Measurements from ENCODE around the gene ZBTB12. TPM values are rescaled to one million over a fixed set of nuclear protein-coding genes. Genes with fewer than 3 reads are reported as not detected.
A peak's percentile ranks its signal among the peaks of the same experiment; 100 is the strongest.

Gene ZBTB12
- total RNA-seq, 1 donor from 2014 or later, result 3.5 TPM

DNA sequence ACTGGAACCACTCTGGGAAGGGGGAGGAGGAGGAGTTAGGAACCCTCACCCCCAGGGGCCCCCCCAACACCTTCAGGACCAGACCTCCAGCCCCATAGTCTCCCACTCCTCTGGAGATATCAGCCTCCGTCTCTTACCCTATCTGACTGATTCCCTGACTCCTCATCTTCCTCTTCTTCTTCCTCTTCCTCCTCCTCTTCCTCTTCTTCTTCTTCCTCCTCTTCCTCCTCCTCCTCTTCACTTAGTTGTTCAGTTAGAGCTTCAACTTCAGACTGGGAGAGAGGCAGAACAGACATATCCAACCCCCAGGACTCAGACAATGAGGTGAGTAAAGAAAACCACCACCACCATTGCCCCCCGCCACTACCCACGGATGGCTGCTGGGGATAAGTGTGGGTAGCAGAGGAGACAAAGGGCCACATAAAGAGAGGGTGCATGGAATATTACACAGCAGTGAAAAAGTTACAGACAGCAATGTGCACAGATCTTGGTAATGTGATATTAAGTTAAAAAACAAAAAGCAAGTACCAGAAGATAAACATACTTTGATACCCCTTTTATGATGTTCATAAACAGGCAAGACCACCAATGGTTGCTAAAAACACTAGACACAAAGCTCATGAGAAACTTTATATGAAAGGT lies 12.4 kb downstream of the ZBTB12 start:
- Histone ChIP-seq H3K27ac (replicated peaks) (no peak overlapping the region), H3K27me3 (ENCODE audit: low read depth) (no peaks in the 10 kb centered on the region), H3K36me3 (peaks cover 96% of the 10 kb centered on the region), H3K4me3 (no peak overlapping the region), H3K4me1 (no peaks in the 10 kb centered on the region), H3K9me3 (replicated peaks) (no peaks in the 10 kb centered on the region)
- TF ChIP-seq, protein P1, sequence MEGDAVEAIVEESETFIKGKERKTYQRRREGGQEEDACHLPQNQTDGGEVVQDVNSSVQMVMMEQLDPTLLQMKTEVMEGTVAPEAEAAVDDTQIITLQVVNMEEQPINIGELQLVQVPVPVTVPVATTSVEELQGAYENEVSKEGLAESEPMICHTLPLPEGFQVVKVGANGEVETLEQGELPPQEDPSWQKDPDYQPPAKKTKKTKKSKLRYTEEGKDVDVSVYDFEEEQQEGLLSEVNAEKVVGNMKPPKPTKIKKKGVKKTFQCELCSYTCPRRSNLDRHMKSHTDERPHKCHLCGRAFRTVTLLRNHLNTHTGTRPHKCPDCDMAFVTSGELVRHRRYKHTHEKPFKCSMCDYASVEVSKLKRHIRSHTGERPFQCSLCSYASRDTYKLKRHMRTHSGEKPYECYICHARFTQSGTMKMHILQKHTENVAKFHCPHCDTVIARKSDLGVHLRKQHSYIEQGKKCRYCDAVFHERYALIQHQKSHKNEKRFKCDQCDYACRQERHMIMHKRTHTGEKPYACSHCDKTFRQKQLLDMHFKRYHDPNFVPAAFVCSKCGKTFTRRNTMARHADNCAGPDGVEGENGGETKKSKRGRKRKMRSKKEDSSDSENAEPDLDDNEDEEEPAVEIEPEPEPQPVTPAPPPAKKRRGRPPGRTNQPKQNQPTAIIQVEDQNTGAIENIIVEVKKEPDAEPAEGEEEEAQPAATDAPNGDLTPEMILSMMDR (IDR thresholded peaks at IDR 0.05; ENCODE audit: borderline replicate concordance), result no peak
- DNase-seq, result no peak
- intact Hi-C loops (cut with micrococcal nuclease), result no loop called here

DNA sequence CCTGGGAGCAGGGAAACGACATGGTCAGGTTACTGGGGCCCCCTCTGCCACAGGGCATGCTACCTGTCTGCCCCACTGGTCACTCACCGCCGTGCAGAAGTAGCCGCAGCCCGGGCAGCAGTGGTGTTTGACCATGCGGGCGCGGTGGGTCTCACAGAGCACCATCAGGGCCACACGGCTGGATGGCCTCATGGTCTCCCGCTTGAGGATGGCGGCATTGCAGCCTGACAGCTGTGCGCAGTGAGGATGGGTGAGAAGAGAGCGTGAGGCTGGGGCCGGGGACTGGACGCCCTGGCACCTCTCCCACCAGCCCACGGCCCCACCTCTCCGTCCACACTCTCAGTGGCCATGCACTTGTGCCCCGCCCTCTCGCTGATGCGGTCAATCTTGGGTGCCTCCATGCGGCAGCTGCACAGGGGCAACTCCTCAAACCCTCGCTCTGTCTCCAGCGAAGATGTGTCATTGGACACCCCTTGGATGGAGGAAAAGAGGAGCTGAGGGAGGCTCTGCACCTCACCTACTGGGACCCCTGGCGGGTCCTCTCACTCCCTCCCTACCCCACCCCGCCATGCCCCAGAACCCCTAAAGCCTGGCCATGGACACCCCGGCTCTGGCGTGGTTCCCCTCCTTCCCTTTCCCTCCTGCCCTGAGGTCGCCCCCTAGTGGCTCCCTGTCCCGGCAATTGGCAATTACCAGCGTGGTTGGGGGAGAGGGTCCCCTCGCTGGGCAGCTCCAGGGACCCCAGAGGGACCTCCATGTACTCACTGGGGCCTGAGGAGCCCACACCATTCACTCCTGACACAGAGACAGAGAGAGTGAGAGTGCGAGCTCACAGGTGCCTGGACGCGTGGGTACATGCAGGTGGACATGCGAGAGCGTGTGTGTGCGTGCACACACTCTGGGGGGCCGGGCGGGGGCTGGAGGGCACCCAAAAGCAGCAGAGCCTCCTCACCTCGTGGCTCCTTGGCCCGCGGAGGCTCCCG lies 13.3 kb downstream of the ZBTB12 start:
- H3K4me3 ChIP-seq, result no peak overlapping the region
- peak; percentile 33 for DNase-seq
- H3K27me3 ChIP-seq (ENCODE audit: low read depth), result no peaks in the 10 kb centered on the region
- H3K27ac ChIP-seq (replicated peaks), result no peak overlapping the region
- H3K9me3 ChIP-seq (replicated peaks), result no peaks in the 10 kb centered on the region
- intact Hi-C loops (cut with micrococcal nuclease), result no loop called here
- TF ChIP-seq, protein P1 (IDR thresholded peaks at IDR 0.05; ENCODE audit: borderline replicate concordance), result peak; percentile 73
- no peaks in the 10 kb centered on the region for H3K4me1 ChIP-seq
- H3K36me3 ChIP-seq, result peaks cover 96% of the 10 kb centered on the region

DNA sequence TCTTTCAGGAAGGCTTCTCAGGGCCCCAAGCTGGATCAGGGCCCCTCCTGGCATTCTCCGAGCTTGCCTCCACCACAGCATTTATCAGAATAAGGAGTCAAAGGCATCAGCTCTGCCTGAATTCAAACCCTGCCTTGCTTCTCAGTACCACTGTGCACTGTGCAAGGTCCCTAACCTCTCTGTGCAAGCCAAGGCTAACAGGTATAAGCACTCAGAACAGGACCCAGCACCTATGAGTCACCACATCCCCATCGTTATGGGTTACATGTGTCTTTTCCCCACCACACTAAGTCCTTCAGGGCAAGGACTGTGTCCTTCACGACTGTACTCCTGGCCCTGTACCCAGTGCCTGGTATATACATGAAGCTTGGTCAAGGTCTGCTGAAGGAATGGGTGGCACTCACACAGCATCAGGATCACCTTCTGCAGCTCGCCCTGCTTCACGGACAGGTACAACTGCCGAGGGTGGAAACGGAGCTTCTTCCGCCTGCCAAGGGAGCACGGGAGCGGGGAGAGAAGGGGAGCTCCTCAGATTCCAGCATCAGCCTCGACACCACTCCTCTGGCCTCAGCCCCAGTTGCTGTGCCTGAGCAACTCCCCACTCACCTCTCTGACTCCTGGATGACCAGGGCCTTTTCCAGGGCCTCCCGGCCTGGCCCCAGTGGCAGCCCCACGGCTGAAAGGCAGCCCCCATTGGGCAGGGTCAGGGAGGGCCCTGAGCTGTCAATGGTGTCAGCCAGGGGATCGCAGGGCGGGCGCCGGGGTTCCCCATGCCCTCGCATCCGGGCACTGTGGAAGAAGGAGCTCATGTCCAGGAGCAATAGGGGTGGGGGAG lies 14.5 kb downstream of the ZBTB12 start:
- TF ChIP-seq, protein P1 (IDR thresholded peaks at IDR 0.05; ENCODE audit: borderline replicate concordance), result no peak
- Histone ChIP-seq H3K27ac (replicated peaks) (no peak overlapping the region), H3K9me3 (replicated peaks) (no peaks in the 10 kb centered on the region), H3K36me3 (peaks cover 96% of the 10 kb centered on the region), H3K4me1 (no peaks in the 10 kb centered on the region), H3K4me3 (no peak overlapping the region), H3K27me3 (ENCODE audit: low read depth) (no peaks in the 10 kb centered on the region)
- intact Hi-C loops (cut with micrococcal nuclease), result no loop called here
- DNase-seq, result no peak

DNA sequence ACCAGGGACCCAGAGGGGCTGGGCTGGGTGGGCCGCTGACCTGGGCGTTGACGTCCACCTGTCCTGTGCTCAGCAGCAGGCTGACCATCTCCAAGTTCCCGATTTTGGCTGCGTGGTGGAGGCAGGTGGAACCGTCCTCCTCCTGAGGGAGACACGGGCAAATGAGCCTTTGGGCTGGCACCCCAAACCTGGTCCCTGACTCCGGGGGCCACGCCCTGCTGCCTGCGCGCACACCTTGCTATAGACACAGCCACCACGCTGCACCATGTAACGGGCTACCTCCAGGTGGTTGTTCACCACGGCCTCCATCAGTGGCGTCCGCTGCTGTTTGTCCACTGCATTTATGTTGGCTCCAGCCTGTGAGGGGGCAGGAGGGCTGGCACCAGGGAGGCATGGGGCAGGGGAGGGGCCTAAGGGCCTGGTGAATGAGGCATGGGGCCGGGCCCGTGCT lies 15.3 kb downstream of the ZBTB12 start:
- DNase-seq, result no peak
- TF ChIP-seq, protein P1 (IDR thresholded peaks at IDR 0.05; ENCODE audit: borderline replicate concordance), result no peak
- no peaks in the 10 kb centered on the region for H3K4me1 ChIP-seq
- H3K4me3 ChIP-seq, result no peak overlapping the region
- H3K27ac ChIP-seq (replicated peaks), result no peak overlapping the region
- H3K36me3 ChIP-seq, result peaks cover 93% of the 10 kb centered on the region
- H3K27me3 ChIP-seq (ENCODE audit: low read depth), result no peaks in the 10 kb centered on the region
- H3K9me3 ChIP-seq (replicated peaks), result no peaks in the 10 kb centered on the region
- intact Hi-C loops (cut with micrococcal nuclease), result no loop called here

DNA sequence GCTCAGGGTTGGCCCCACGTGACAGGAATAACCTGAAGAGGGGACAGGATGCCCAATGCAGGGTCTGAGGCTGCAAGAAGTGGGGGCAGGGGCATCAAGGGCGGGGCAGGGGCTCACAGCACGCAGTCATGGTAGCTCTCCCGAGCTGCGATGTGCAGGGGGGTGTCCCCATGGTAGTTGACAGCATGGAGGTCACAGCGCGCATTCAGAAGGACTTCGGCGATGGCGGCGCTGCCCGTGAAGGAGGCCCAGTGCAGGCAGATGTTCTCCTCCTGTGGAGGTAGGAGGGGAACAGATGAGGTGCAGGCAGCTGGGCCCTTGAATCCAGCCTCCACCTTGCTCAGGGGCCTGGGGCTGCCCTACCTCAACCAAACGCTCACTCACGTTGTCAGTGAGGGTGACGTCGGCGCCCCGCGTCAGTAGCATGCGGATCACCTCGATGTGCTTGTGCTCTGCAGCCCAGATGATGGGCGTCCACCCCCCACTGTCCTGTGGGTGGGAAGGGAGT lies 17.3 kb downstream of the ZBTB12 start:
- intact Hi-C loops (cut with micrococcal nuclease), result no loop called here
- TF ChIP-seq, protein P1 (IDR thresholded peaks at IDR 0.05; ENCODE audit: borderline replicate concordance), result no peak
- peaks cover 94% of the 10 kb centered on the region for H3K36me3 ChIP-seq

More for the DNA sequence above, 17.3 kb downstream of the ZBTB12 start:
- H3K4me3 ChIP-seq, result no peak overlapping the region
- no peaks in the 10 kb centered on the region for H3K9me3 ChIP-seq (replicated peaks)
- H3K27me3 ChIP-seq (ENCODE audit: low read depth), result no peaks in the 10 kb centered on the region
- no peaks in the 10 kb centered on the region for H3K4me1 ChIP-seq
- H3K27ac ChIP-seq (replicated peaks), result no peak overlapping the region
- DNase-seq, result no peak
